ENCODE results near the gene GLIPR1L1.

- no peak for TF ChIP-seq CTCF (IDR thresholded peaks at IDR 0.05 in 4 of 5, conservative IDR thresholded peaks at IDR 0.05 in 1 of 5)
- TF ChIP-seq POLR2A (IDR thresholded peaks at IDR 0.05): no peak
Observed at GRCh38 chr12:75361408-75361807, 26.9 kb downstream of the GLIPR1L1 start.
